GM18498 (cell line): ENCODE measurements around the gene ALPL.
"Not testable (repeated sequence)": the region's sequence is repeated elsewhere in the genome, so short reads cannot be mapped to it uniquely, and the experiment has no call there.

ENCODE experiments used
- ATAC-seq: cut with Tn5 transposase; IDR thresholded peaks from one replicate; pipeline ENCODE4 v1.9.1; 2021; ENCODE audit warnings: mild to moderate bottlenecking, moderate library complexity; ENCODE audit not compliant: unreplicated experiment

ALPL gene

GRCh38 chr1:21509351-21510112, at the start of gene ALPL:
Gene ALPL (plus strand): TSS chr1:21509423. CDS start chr1:21554082, 44,659 bp downstream.
- ATAC-seq, result no peak

DNA sequence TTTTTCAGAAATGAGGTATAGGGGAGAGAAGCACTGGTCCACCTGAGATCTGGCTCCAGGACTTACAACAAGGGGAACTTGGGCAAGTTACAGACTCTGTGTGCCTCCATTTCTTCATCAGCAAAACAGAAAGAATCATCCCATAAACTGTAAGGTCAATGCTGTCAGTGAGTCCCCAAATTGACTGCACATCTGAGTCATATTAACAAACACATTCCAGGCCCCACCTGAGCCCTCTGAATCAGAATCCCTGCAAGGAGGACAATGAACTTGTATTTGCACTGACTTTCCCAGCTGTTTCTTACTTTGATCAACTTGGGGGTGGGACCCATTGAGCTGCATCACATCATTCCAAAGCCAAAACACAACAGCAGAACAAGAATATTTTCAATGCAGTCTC, 44.1 kb upstream of the ALPL start:
- not testable (repeated sequence) for ATAC-seq

DNA sequence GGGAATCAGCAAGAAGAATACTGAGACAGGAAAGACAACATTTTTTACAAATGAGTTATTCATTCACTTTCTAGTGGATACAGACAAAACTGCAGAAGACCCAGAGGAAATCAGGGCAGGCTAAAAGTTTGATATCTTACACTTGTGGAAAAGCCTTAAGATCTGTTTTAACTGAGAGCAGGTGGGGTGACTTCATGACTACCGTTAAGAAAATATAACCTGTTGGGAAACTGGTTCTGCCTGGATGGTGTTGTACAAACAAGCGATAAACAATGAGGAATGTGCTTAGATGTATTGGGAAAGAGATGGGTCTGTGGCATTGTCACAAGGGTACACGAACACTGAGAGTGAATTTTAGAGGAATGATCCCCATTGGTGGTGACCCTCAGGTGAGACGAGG, 41.3 kb upstream of the ALPL start:
- not testable (repeated sequence) for ATAC-seq

DNA sequence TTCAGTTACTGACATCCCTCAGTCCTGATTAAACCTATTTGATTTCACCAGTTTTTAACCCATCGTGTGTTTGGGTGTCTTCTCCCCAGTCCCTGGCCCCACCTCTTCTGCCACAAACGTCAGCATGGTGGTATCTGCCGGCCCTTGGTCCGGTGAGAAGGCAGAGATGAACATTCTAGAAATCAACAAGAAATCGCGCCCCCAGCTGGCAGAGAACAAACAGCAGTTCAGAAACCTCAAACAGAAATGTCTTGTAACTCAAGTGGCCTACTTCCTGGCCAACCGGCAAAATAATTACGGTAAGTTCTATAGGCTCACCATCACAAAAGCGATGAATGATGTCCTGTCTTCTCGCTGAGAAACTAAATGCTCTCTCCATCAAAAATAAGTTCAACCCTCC, 40.6 kb upstream of the ALPL start:
- ATAC-seq, result no peak

GRCh38 chr1:21469581-21469980, 39.6 kb upstream of the ALPL start:
- no peak for ATAC-seq

GRCh38 chr1:21472861-21473260, 36.4 kb upstream of the ALPL start:
- ATAC-seq, result no peak

DNA sequence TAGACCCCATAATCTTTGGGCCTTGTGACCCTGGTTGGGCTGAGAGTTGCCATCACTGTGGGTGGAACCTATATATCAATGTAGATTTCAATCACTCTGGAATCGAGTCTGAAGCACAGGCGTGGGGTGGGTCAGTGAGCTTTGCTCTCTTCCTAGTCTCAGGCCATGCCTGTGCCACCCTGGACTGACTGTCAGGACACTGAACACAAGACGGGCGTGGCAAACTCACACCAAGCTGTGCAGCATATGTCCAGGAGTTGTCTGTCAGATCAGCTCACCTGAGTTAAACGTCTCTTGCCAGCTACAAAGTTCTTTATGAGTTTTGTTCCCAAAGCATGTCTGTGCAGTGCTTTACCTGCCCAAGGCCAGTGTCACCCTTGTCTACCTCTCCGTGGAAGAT, 30.9 kb upstream of the ALPL start:
- ATAC-seq, result no peak

- ATAC-seq, result not testable (repeated sequence)
Observed at GRCh38 chr1:21483881-21484280, 25.3 kb upstream of the ALPL start.

DNA sequence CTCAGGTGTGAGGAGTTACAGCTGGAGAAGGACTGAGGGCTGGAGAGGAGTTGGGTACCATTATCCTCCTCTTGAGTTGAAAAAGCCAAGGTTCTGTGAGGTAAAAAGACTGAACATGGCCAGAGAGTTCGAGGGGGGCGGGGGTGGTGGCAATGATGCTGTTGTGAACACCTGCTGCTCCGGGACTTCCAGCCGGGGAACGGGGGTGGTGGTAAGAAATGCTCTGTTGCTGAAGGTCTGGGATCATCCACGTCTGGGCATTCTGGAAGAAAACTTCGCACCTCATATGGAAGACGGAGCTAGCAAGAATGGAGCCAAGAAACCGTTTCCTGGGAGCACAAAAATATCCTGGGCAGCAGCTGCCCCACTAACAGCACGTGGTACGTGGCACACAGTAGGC, 20.1 kb upstream of the ALPL start:
- ATAC-seq, result no peak

DNA sequence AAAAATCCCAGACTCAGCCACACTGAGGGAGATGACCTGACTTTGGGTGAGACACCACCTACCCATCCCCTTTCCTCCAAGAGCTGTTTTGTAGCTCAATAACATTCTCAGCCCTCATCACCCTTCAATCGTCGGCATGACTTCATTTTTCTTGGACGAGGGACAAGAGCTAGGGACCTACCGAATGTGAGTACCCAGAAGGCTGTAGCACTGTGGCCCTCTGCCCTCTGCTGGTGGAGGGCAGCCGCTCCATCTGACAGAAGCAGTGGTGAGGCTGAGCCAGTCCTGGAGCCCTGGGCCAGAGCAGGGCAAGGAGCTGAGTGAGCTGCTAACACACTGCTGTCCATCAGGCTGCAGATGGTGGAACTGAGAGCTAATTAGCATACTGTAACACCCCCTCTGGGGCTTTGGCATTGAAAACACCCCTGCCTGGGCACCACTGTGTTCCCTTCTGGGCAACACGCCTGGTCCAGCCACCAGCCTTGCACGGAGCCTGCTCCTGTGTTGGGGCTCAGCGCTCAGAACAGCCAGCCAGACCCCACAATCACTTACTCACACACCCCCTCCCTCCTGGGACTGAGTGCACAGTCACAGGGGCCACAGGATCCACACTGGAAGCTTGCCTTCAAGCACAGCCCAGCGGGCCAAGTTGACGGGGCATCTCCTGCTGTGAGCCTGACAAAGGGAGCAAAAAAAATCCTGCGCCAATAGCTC, 18.3 kb upstream of the ALPL start:
- ATAC-seq, result no peak

GRCh38 chr1:21491488-21492355, 17.5 kb upstream of the ALPL start:
- no peak for ATAC-seq

GRCh38 chr1:21492356-21492625, 16.9 kb upstream of the ALPL start:
- no peak for ATAC-seq

GRCh38 chr1:21494196-21494595, 15.0 kb upstream of the ALPL start:
- ATAC-seq, result no peak

DNA sequence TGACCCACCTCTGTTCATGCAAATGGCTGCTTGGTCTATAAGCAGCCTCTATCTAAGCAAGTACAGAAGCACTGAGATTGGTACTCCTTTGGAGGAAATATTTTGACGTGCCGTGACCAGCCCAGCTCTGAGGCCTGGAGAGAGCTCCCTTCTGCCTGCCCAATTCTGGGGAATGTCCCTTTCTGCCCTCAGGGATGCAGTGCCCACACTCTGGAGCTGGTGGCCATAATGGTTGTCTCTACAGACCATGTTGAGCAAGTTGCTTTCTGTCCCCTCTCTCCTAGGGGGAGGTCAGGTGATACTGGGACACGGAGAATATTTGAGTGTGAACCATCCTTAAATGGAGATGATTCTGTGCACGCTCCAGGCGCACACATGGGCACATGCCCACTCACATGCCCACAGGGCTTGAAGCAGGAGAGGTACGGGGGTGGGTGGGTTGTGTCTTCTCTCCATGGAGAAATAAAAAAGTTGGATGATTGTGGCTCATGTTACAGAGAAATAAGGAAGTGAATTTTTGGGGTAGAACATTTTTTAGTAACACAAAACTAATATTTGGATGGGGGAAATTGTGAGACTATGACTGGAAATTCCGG, 13.9 kb upstream of the ALPL start:
- ATAC-seq, result no peak

DNA sequence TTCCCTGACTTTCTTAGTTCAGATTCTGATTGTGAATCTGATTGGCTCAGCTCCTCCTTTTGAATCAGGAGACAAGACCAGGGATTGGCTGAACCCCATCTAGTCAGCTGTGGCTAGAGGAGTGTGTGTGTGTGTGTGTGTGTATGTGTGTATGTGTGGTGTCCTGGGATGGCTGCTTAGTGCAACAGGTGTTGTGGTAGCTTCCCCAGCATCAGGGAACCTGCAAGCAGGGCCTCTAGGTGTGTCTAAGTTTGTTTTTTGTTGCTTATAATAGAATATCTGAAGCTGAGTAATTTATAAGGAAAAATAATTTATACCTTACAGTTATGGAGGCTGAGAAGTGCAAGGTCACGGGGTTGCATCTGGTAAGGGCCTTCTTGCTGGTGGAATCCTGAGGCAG, 13.2 kb upstream of the ALPL start:
- ATAC-seq, result no peak

DNA sequence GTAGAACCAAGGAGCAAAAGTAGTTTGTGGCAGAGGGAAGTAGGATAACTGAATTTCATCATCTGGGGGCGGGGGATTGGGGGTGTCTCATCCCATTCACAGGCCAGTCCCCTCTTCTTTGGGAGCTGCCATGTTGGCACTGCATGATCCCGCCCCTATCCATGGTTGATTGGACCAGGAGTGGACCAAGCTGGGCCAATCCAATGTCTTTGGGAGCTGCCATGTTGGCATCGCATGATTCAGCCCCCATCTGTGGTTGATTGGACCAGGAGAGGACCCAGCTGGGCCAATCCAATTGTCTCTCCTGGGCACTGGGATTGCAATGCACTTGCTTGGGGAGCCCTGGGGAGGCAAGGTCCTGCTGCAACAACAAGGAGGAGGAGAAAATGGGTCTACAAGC, 12.3 kb upstream of the ALPL start:
- no peak for ATAC-seq

DNA sequence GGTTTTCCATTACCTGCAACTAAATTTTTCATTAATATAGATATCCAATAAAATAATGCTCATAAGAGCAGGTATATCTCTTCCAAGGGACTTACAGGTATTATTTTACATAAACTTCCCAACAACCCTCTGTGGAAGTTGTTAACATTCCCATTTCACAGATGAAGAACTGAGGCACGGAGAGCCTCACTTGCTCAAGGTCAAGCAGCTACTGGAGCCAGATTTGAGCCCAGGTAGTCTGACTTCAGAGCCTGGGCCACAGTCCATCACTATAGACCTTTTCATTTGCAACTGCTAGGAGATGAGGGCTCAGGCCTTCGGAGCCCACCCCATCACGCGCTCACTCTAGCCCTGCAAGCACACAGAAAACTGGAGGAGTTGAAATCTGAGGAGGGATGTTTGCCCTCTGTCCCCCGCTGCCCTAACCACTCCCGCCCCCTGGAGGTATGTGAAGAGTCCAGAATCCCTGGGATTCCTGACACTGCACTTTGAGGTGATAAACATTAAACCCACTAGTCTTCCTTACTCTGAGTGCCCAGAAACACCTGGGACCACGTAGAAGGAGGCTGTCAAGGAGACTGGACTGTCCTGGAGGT, 11.7 kb upstream of the ALPL start:
- no peak for ATAC-seq

DNA sequence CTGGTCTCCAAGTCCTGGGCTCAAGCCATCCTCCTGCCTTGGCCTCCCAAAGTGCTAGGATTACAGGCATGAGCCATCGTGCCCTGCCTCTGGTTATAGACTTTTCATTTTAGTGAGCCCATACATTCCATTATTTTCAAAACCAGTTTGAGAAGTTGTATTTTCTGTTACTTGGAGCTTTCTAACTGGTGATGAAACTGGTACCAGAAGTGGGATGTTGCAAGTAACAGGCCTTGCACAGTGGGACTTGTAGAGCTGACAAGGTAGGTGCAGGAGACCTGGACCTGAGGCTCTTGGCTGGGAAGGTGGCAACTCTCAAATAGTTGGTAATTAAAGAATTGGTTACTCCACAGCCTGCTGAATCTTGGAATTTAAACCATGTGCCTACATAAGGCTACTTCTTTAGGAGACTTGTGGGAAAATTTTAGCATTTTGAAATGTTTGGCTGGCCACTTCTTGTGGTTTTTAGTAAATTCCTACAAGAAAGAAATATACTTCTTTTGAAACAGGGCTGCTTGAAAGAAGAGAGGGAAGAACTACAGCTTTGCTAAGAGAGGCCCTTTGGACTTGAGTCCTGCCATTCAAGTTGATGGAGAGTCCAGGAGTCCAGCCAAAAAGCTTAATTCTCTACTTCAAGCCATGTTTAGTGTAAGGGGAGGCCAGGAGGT, 9.8 kb upstream of the ALPL start:
- ATAC-seq, result no peak

GRCh38 chr1:21503706-21504377, 5.4 kb upstream of the ALPL start:
- ATAC-seq, result no peak

DNA sequence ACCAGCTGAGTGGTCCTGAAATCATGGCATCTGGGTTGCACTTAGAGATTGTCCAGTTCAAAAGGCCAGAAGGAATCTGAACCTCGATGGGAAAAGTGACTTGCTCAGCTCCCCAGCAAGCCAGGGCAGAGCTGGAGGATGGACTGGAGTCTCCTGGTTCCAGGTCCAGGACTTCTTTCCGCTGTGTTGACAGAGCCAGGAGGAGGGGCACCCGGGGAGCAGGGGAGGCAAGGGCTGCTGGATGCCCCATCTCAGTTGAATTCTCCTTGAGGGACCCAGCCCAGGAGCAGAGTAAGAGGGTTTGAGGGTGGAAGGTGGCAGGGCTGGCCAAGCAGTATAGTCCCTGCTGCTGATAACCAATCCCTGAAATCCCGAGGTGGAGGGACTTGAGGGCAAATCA, 2.4 kb upstream of the ALPL start:
- no peak for ATAC-seq
